Brain microvascular endothelial cell (primary cell): ENCODE data around the gene CRYZL1.

Experiments used
- DNase-seq: peaks from one replicate; pipeline ENCODE4 v3.0.0-alpha.2; 2020
- H3K27ac ChIP-seq: fragments of 250-450 bp; sonication (Bioruptor Pico); 2 replicates; pipeline ENCODE4 v1.5.1; 2020; ENCODE audit warnings: mild to moderate bottlenecking, moderate library complexity
- H3K27me3 ChIP-seq: fragments of 250-450 bp; sonication (Bioruptor Pico); replicated peaks from 2 replicates; pipeline ENCODE4 v1.5.1; 2020; ENCODE audit warnings: mild to moderate bottlenecking
- H3K36me3 ChIP-seq: fragments of 250-450 bp; sonication (Bioruptor Pico); replicated peaks from 2 replicates; pipeline ENCODE4 v1.5.1; 2020; ENCODE audit warnings: mild to moderate bottlenecking
- H3K4me3 ChIP-seq: 2 replicates; pipeline ENCODE4 v1.5.1; 2011; ENCODE audit warnings: low read depth, mild to moderate bottlenecking, control low read depth, low read length, moderate library complexity
- in situ Hi-C: cut with HindIII; loops from 2 replicates; pipeline ENCODE4 v1.10.0; 2017; ENCODE audit warnings: low sequenced_read_pairs, low pct_ligation_motif_present
- TF ChIP-seq, protein P1 (sequence below): IDR thresholded peaks from 2 replicates; pipeline ENCODE4 v1.5.1; 2011; ENCODE audit warnings: low read depth, mild to moderate bottlenecking, moderate library complexity, low read length, control low read depth, inconsistent platforms; ENCODE audit errors: missing control alignments

CRYZL1 gene

DNA sequence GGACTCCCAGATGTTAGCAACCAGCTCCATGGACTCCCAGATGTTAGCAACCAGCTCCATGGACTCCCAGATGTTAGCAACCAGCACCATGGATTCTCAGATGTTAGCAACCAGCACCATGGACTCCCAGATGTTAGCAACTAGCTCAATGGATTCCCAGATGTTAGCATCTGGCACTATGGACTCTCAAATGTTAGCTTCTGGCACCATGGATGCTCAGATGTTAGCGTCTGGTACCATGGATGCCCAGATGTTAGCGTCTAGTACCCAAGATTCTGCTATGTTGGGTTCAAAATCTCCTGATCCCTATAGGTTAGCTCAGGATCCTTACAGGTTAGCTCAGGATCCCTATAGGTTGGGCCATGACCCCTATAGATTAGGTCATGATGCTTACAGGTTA, 89.9 kb downstream of the CRYZL1 start:
- Histone ChIP-seq H3K4me3 (no peak overlapping the region), H3K27ac (no peak overlapping the region), H3K36me3 (peaks cover 81% of the 10 kb centered on the region), H3K27me3 (no peaks in the 10 kb centered on the region)
- DNase-seq = no peak
- in situ Hi-C loops = no loop called here
- TF ChIP-seq, protein P1, sequence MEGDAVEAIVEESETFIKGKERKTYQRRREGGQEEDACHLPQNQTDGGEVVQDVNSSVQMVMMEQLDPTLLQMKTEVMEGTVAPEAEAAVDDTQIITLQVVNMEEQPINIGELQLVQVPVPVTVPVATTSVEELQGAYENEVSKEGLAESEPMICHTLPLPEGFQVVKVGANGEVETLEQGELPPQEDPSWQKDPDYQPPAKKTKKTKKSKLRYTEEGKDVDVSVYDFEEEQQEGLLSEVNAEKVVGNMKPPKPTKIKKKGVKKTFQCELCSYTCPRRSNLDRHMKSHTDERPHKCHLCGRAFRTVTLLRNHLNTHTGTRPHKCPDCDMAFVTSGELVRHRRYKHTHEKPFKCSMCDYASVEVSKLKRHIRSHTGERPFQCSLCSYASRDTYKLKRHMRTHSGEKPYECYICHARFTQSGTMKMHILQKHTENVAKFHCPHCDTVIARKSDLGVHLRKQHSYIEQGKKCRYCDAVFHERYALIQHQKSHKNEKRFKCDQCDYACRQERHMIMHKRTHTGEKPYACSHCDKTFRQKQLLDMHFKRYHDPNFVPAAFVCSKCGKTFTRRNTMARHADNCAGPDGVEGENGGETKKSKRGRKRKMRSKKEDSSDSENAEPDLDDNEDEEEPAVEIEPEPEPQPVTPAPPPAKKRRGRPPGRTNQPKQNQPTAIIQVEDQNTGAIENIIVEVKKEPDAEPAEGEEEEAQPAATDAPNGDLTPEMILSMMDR = no peak

DNA sequence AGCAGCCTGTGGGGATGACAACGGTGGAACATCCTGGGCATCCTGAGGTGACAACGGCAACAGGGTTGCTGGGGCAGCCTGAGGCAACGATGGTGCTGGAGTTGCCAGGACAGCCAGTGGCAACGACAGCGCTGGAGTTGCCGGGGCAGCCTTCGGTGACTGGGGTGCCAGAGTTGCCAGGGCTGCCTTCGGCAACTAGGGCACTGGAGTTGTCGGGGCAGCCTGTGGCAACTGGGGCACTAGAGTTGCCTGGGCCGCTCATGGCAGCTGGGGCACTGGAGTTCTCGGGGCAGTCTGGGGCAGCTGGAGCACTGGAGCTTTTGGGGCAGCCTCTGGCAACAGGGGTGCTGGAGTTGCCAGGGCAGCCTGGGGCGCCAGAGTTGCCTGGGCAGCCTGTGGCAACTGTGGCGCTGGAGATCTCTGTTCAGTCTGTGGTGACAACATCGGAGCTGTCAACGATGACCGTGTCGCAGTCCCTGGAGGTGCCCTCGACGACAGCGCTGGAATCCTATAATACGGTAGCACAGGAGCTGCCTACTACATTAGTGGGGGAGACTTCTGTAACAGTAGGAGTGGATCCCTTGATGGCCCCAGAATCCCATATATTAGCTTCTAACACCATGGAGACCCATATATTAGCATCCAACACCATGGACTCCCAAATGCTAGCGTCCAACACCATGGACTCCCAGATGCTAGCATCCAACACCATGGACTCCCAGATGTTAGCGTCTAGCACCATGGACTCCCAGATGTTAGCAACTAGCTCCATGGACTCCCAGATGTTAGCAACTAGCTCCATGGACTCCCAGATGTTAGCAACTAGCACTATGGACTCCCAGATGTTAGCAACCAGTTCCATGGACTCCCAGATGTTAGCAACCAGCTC, 90.5 kb downstream of the CRYZL1 start:
- TF ChIP-seq, protein P1 = no peak
- DNase-seq = no peak
- Histone ChIP-seq H3K27me3 (no peaks in the 10 kb centered on the region), H3K27ac (no peak overlapping the region), H3K4me3 (no peak overlapping the region), H3K36me3 (peaks cover 79% of the 10 kb centered on the region)
- in situ Hi-C loops = no loop called here

DNA sequence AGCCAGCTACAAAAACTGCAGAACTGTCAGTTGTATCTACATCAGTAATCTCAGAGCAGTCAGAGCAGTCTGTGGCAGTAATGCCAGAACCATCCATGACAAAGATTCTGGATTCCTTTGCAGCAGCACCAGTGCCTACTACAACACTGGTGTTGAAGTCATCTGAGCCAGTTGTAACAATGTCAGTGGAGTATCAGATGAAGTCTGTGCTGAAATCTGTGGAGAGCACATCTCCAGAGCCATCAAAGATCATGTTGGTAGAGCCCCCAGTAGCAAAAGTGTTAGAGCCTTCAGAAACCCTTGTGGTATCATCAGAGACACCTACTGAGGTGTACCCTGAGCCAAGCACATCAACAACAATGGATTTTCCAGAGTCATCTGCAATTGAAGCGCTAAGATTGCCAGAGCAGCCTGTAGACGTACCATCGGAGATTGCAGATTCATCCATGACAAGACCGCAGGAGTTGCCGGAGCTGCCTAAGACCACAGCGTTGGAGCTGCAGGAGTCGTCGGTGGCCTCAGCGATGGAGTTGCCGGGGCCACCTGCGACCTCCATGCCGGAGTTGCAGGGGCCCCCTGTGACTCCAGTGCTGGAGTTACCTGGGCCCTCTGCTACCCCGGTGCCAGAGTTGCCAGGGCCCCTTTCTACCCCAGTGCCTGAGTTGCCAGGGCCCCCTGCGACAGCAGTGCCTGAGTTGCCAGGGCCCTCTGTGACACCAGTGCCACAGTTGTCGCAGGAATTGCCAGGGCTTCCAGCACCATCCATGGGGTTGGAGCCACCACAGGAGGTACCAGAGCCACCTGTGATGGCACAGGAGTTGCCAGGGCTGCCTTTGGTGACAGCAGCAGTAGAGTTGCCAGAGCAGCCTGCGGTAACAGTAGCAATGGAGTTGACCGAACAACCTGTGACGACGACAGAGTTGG, 91.4 kb downstream of the CRYZL1 start:
- Histone ChIP-seq H3K4me3 (no peak overlapping the region), H3K27ac (no peak overlapping the region), H3K36me3 (peaks cover 73% of the 10 kb centered on the region), H3K27me3 (no peaks in the 10 kb centered on the region)
- no peak for DNase-seq
- TF ChIP-seq, protein P1 = no peak
- in situ Hi-C loops = no loop called here

DNA sequence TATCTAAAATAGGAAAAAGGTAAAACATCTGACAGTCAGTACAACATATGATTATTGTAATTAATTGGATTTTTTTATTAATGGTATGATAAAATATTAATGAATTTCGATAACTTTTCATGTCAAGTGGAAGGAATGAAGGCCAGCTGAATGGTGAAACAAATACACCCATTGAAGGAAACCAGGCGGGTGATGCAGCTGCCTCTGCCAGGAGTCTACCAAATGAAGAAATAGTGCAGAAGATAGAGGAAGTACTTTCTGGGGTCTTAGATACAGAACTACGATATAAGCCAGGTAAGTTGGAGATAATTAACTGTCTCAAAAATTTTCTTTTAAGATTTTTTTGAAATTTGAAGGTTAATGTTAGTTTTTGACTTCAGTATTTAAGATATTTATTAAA, 95.5 kb downstream of the CRYZL1 start:
- Histone ChIP-seq H3K4me3 (no peak overlapping the region), H3K36me3 (peaks cover 36% of the 10 kb centered on the region), H3K27ac (no peak overlapping the region), H3K27me3 (no peaks in the 10 kb centered on the region)
- in situ Hi-C loops = no loop called here
- TF ChIP-seq, protein P1 = no peak
- no peak for DNase-seq

DNA sequence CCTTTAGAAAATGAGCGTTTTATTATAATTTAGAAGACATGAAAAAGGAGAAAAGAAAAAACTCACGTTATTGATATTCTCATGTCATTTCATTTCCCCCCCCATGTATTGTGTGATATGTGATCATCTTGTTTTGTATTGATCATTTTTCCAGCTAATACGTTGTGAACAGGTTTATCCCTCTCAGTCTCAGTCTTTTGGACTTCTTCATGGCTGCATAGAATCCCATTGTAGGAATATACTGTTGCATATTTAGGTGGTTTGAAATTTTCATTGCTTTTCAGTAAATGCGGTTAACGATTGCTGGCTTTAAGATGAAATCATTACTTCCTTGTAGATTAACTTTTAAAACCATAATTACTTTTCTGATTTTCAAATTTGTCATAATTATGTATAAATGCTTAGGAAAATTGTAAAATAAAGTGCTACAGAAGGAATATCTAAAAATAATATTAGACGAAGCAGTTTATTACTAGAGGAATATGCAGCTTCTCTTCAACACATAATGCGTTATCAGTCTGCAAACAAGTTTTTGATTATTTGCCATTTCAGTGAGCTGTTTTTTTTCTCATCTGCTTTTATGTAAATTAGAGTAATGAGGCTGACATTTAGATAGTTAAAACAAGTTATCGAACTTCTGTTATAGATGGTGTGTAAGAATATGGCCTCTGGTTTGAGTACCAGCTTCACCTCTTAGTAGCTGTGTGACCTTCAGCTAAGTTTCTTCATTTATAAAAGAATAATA, 96.9 kb downstream of the CRYZL1 start:
- DNase-seq = no peak
- Histone ChIP-seq H3K27me3 (no peaks in the 10 kb centered on the region), H3K27ac (no peak overlapping the region), H3K36me3 (peaks cover 21% of the 10 kb centered on the region), H3K4me3 (peak overlapping the region; percentile 73)
- TF ChIP-seq, protein P1 = no peak
- in situ Hi-C loops = no loop called here
